Mammary epithelial cell (primary cell): ENCODE data around the gene ZIC1.

Experiments used
- CTCF ChIP-seq, 2 donors: IDR thresholded peaks in 1 of 2; conservative IDR thresholded peaks in 1 of 2; 2 replicates each; pipeline ENCODE4 v1.5.1; 2011 to 2012; ENCODE audit warnings: inconsistent platforms in 2 of 2, low read length in 2 of 2, mild to moderate bottlenecking in 2 of 2, control low read depth in 1 of 2, low read depth in 1 of 2; ENCODE audit not compliant: insufficient read depth in 1 of 2; ENCODE audit errors: extremely low read depth in 1 of 2
- EZH2 ChIP-seq: IDR thresholded peaks from 2 replicates; pipeline ENCODE4 v1.6.1; 2012; ENCODE audit warnings: low read length, inconsistent platforms, borderline replicate concordance

GRCh38 chr3:147413686-147414389 is 4.7 kb downstream of the ZIC1 start:
- TF ChIP-seq CTCF (conservative IDR thresholded peaks at IDR 0.05 in 1 of 2, IDR thresholded peaks at IDR 0.05 in 1 of 2; ENCODE audit: extremely low read depth in 1 of 2, insufficient read depth in 1 of 2, low read depth in 1 of 2, low read length in 2 of 2) (no peak), EZH2 (no peak)
